NCI-H526 treated with DMSO at 0.1 percent for 48 hours (cell line): ENCODE results near the gene RAB44.

Experiments used
- DNase-seq: peaks from one replicate; lab custom pipeline; 2025; lab: John Stamatoyannopoulos, UW

The RAB44 gene

GRCh38 chr6:36669002-36669401 lies 28.6 kb upstream of the RAB44 start:
- no peak for DNase-seq

- DNase-seq, result no peak
Observed at GRCh38 chr6:36670271-36670670, 27.4 kb upstream of the RAB44 start.

DNA sequence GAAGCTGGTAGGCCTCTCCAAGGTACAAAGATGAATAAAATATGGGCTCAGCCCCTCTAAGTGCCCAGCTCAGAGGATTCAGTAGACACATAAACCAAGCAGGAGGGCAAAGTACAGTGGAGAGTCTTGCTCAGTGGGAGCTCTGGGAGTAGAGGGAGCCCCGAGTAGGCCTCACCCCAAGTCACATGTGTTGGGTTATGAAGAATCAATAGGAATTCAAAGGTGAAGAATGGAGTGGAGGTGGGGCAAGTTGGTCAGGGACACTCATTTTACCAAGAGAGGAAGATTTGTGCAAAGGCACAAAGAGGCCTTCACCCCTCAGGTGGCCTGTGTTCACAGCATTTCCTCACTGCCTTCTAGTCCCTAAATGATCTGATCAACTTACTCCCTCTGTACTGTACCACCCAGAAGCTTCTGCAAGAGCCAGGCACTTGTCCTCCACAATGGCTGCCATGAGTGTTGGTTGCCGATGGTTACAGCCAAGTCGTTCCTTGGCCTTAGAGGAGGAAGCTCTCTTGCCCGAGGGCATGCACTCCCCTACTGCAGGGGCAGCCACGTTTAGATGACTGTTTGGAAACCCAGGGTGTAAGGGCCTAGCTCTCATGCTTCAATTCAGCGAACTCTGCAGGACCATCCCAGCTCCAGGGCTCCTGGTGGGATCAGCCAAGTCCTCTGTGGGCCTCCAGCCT lies 25.8 kb upstream of the RAB44 start:
- no peak for DNase-seq

DNA sequence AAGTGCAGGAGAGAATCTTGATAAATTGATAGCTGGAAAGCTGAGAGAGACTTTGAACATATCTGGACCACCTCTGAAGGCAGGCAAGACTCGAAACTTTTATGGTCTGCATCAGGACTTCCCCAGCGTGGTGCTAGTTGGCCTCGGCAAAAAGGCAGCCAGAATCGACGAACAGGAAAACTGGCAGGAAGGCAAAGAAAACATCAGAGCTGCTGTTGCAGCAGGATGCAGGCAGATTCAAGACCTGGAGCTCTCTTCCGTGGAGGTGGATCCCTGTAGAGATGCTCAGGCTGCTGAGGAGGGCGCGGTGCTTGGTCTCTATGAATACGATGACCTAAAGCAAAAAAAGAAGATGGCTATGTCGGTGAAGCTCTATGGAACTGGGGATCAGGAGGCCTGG lies 23.7 kb upstream of the RAB44 start:
- DNase-seq, result no peak

GRCh38 chr6:36674942-36675341 lies 22.7 kb upstream of the RAB44 start:
- no peak for DNase-seq

GRCh38 chr6:36676141-36677058 lies 21.2 kb upstream of the RAB44 start:
- DNase-seq, result peak; percentile 62

DNA sequence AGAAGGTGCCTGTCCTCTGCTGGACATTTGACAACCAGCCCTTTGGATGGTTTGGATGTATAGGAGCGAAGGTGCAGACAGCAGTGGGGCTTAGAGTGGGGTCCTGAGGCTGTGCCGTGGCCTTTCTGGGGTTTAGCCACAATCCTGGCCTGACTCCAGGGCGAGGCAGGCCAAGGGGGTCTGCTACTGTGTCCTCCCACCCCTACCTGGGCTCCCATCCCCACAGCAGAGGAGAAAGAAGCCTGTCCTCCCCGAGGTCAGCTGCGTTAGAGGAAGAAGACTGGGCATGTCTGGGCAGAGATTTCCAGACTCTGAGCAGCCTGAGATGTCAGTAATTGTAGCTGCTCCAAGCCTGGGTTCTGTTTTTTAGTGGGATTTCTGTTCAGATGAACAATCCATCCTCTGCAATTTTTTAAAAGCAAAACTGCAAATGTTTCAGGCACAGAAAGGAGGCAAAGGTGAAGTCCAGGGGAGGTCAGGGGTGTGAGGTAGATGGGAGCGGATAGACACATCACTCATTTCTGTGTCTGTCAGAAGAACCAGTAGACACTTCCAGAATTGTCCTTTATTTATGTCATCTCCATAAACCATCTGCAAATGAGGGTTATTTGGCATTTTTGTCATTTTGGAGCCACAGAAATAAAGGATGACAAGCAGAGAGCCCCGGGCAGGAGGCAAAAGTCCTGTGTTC lies 20.4 kb upstream of the RAB44 start:
- peak; percentile 16 for DNase-seq

- no peak for DNase-seq
Observed at GRCh38 chr6:36677753-36678487, 19.7 kb upstream of the RAB44 start.

GRCh38 chr6:36678488-36679042 lies 19.1 kb upstream of the RAB44 start, which contains the start of gene CDKN1A:
Gene CDKN1A, plus strand, starts transcription at chr6:36678714. Its CDS starts 5,388 bp downstream, at chr6:36684102.
- peak; percentile 90 for DNase-seq

- peak; percentile 40 for DNase-seq
Observed at GRCh38 chr6:36679043-36679833, 18.4 kb upstream of the RAB44 start.

DNA sequence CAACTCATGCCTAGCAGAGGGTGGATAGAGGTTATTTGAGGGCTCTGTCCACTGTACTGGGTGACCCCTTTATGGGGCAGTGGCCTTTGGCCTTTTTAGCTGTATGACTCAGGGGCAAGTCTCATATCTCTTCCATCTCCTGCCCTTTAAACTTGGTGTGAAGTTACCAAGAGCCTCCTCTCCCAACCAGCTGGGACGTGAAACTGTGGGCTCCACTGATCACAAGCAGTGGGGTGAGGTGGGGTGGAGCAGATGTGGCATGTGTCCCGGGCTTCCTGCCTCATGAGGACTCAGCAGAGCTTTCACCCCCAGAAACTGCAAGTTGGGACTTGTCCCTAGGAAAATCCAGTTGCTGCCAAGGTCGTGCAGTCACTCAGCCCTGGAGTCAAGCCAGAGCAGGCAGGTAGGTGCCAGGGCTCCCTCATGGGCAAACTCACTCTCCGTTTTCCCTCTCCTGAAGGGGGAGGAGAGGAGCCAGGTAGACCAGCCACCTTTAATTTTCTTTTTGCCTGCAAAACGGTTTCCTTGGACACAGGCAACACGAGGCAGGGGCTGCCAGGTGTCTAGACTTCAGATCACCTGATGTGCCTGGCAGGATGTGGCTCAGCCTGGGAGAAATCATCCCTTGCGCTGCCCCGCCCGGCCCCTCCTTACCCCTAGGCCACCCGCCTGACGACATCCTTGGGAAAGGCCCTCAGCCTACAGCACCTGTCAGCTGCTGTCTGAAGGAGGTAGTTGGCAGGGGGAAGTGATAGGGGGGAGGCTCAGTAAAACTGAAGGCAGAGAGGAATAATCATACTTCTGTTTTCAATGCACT lies 15.1 kb upstream of the RAB44 start:
- DNase-seq, result peak; percentile 85

DNA sequence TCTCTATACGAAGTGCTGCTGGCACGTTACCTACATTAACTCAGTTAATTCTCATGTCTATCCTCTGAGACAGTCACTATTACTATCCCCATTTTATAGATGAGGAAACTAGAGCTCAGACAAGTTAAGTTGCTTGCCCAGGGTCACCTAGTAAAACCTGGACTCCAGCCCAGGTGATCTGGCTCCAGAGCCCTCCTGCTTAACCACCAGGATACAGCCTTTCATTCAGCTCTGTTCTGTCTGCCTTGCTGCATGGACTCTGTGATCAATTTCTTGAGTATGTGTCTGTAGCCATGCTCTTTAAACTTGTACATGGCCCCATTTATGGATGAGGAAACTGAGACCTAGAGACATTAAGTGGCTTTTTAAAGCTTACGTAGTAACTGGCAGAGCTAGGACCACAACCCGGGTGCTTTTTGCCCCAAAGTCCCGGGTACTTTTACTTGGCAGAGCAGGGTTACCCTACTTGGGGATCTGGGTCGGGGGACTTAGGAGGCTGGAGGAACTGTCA lies 14.4 kb upstream of the RAB44 start:
- DNase-seq, result no peak

- no peak for DNase-seq
Observed at GRCh38 chr6:36683656-36684446, 13.8 kb upstream of the RAB44 start.

- DNase-seq, result no peak
Observed at GRCh38 chr6:36684447-36684812, 13.2 kb upstream of the RAB44 start.

GRCh38 chr6:36685166-36685924 lies 12.3 kb upstream of the RAB44 start:
- DNase-seq, result no peak

- DNase-seq, result no peak
Observed at GRCh38 chr6:36685926-36686667, 11.5 kb upstream of the RAB44 start.
